HEK293T (cell line): ENCODE results near the gene ITPK1.

ENCODE experiments used
- CTCF ChIA-PET: fragments of 350-600 bp; formaldehyde crosslinking; extraction: SDS; loops from one replicate; lab custom pipeline; 2021; ENCODE audit warnings: antibody characterized with exemption, inconsistent platforms; lab: Yijun Ruan, JAX
- POLR2A ChIA-PET: fragments of 350-600 bp; formaldehyde crosslinking; extraction: SDS; loops from one replicate; lab custom pipeline; 2020; ENCODE audit warnings: antibody characterized with exemption, inconsistent platforms; lab: Yijun Ruan, JAX
- DNase-seq: peaks from one replicate; pipeline ENCODE4 v3.0.0; 2012; ENCODE audit warnings: mixed read lengths; ENCODE audit errors: extremely low spot score
- ARNT ChIP-seq: fragments of 450-650 bp; IDR thresholded peaks from 2 replicates; pipeline ENCODE4 v1.6.1; 2017; ENCODE audit warnings: mild to moderate bottlenecking
- BHLHE40 ChIP-seq: fragments of 450-650 bp; IDR thresholded peaks from 2 replicates; pipeline ENCODE4 v1.6.1; 2016; ENCODE audit warnings: mild to moderate bottlenecking, moderate library complexity, borderline replicate concordance
- CTBP1 ChIP-seq: fragments of 450-650 bp; IDR thresholded peaks from 2 replicates; pipeline ENCODE4 v1.6.1; 2016; ENCODE audit warnings: borderline replicate concordance
- ELF4 ChIP-seq: fragments of 450-650 bp; IDR thresholded peaks from 2 replicates; pipeline ENCODE4 v1.6.1; 2017; ENCODE audit warnings: antibody characterized with exemption
- FOXA1 ChIP-seq: fragments of 450-650 bp; IDR thresholded peaks from 2 replicates; pipeline ENCODE4 v1.6.1; 2016; ENCODE audit warnings: mild to moderate bottlenecking
- FOXK2 ChIP-seq: fragments of 450-650 bp; IDR thresholded peaks from 2 replicates; pipeline ENCODE4 v1.6.1; 2016; ENCODE audit warnings: mild to moderate bottlenecking
- FOXM1 ChIP-seq: fragments of 450-650 bp; IDR thresholded peaks from 2 replicates; pipeline ENCODE4 v1.6.1; 2017; ENCODE audit warnings: mild to moderate bottlenecking, borderline replicate concordance
- HDGF ChIP-seq: fragments of 450-650 bp; IDR thresholded peaks from 2 replicates; pipeline ENCODE4 v1.6.1; 2017; ENCODE audit warnings: antibody characterized with exemption, borderline replicate concordance
- L3MBTL2 ChIP-seq: fragments of 450-650 bp; conservative IDR thresholded peaks from 2 replicates; pipeline ENCODE4 v1.6.1; 2016; ENCODE audit warnings: mild to moderate bottlenecking
- LEF1 ChIP-seq: fragments of 450-650 bp; IDR thresholded peaks from 2 replicates; pipeline ENCODE4 v1.6.1; 2017; ENCODE audit warnings: mild to moderate bottlenecking, borderline replicate concordance
- NFRKB ChIP-seq: fragments of 450-650 bp; IDR thresholded peaks from 2 replicates; pipeline ENCODE4 v1.6.1; 2016; ENCODE audit warnings: mild to moderate bottlenecking, moderate library complexity
- SP1 ChIP-seq: fragments of 450-650 bp; IDR thresholded peaks from 2 replicates; pipeline ENCODE4 v1.6.1; 2017
- SUZ12 ChIP-seq: fragments of 450-650 bp; IDR thresholded peaks from 2 replicates; pipeline ENCODE4 v1.6.1; 2016; ENCODE audit warnings: mild to moderate bottlenecking
- TARDBP ChIP-seq: fragments of 450-650 bp; IDR thresholded peaks from 2 replicates; pipeline ENCODE4 v1.6.1; 2016
- ZNF384 ChIP-seq: fragments of 450-650 bp; IDR thresholded peaks from 2 replicates; pipeline ENCODE4 v1.6.1; 2016
- TF ChIP-seq, protein P1 (sequence below): fragments of 450-650 bp; IDR thresholded peaks from 2 replicates; pipeline ENCODE4 v1.6.1; 2016

The ITPK1 gene

DNA sequence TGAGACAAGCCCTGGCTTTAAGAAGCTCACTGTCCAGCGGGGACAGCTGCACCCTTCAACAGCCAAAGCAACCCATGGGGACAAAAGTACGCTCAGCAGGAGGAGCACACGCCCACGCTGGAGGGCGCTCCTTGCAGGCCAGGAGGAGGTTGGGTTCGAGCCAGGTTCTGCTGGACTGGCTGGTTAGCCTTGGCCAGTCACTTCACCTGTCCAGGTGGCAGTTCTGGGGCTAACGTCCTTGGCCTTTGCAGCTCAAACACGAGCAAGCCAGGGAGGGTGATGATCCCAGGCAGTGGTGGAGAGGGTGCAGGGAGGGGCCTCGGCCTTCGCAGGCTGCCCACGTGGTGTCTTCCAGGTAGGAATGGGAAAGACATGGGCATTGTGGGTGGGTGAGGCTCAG, 179.6 kb downstream of the ITPK1 start:
- TF ChIP-seq SUZ12 = no peak
- TF ChIP-seq ARNT = no peak
- TF ChIP-seq FOXK2 = no peak
- no peak for TF ChIP-seq BHLHE40
- TF ChIP-seq, protein P1, sequence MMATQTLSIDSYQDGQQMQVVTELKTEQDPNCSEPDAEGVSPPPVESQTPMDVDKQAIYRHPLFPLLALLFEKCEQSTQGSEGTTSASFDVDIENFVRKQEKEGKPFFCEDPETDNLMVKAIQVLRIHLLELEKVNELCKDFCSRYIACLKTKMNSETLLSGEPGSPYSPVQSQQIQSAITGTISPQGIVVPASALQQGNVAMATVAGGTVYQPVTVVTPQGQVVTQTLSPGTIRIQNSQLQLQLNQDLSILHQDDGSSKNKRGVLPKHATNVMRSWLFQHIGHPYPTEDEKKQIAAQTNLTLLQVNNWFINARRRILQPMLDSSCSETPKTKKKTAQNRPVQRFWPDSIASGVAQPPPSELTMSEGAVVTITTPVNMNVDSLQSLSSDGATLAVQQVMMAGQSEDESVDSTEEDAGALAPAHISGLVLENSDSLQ = no peak
- DNase-seq = no peak
- ChIA-PET POLR2A (no interaction called here), CTCF (no interaction called here)

DNA sequence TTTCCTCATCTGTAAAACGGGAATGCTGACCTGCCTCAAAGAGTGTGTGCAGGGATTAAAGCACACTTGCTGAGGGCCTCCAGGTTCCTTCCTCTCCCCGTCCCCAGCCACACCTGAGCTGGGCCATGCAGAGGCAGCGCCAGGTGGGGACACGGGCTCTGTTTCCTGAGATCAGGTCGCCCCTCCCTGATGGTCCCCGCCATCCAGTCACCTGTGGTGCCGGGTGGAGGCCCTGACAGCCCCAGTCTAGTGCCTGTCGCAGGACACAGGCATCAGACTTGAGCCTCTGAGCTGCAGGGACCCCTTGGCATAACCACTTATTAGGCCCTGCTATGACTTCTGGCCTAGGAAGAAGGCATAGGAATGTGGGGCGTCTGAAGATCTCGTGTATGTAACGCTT, 180.3 kb downstream of the ITPK1 start:
- no peak for DNase-seq
- ChIA-PET POLR2A (no interaction called here), CTCF (no interaction called here)
- TF ChIP-seq LEF1 (no peak), FOXM1 (no peak), NFRKB (no peak), BHLHE40 (no peak)

DNA sequence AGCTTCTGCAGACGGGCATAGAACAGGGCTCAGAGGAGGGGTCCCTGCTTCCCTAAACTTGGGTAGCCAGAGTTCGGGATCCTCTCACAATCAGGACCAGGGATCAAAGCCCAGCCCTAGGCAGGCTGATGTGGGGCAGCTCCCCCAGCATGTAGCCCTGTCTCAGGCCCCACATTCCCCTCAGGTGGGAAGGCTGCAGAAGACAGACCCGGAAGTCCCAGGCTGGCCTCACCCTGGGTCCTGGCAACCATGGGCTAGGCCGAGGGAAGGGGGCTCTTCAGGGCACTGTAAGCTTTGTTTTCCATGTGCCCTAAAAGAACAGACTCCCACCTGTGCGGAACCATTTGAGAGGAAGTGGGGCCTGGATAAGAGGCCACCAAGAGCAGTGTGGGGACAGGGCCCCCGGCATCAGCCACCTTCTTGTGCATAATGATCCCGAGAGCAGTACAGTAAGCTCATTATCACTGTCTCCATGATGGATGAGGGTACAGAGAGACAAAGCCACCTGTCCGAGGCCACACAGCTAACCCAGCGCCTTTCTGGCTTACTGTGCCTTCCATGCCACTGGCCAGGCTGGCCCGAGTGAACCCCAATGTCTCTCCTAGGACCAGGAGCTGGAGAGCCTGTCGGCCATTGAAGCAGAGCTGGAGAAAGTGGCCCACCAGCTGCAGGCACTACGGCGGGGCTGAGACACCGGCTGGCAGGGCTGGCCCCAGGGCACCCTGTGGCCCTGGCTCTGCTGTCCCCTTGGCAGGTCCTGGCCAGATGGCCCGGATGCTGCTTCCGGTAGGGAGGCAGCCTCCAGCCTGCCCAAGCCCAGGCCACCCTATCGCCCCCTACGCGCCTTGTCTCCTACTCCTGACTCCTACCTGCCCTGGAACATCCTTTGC, 181.3 kb downstream of the ITPK1 start:
- CTCF ChIA-PET = interaction anchor here (0.6 kb wide), 1 partner anchor 201 kb away, joined by 3 read pairs; no protein-coding TSS in a partner anchor
- POLR2A ChIA-PET = no interaction called here

DNA sequence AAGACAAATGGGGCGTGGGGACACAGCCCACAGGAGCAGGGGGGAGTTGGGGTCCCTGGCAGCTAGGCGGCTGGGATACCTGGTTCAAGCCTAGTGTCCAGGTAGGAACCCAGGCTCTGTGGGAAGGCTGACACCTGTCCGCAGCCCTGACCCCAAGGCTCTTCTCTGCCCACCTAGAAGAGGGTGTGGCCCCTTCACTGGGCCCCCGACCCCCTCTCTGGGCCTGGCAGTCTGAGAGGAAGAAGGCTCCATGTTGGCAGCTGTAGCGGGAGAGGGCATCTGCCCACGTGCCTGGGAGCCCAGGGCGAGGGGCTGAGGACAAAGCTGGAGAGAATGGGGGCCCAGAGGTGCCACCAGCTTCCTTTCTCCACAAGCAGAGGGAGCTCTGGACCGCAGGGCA, 182.2 kb downstream of the ITPK1 start:
- POLR2A ChIA-PET = no interaction called here
- CTCF ChIA-PET = no interaction called here
- no peak for DNase-seq
- TF ChIP-seq ZNF384 (no peak), LEF1 (no peak), CTBP1 (no peak), HDGF (no peak), SUZ12 (no peak), ELF4 (no peak), SP1 (no peak), BHLHE40 (no peak), L3MBTL2 (no peak), FOXA1 (no peak), FOXM1 (no peak), TARDBP (no peak), FOXK2 (no peak), ARNT (no peak), NFRKB (no peak)
- TF ChIP-seq, protein P1 = no peak

More for the DNA sequence above, 181.3 kb downstream of the ITPK1 start:
- DNase-seq = no peak
- TF ChIP-seq LEF1 (no peak), ELF4 (no peak), CTBP1 (no peak), NFRKB (no peak), ARNT (no peak), FOXA1 (no peak), BHLHE40 (no peak), SP1 (no peak), ZNF384 (no peak), HDGF (no peak), SUZ12 (no peak)
- TF ChIP-seq, protein P1 = no peak

DNA sequence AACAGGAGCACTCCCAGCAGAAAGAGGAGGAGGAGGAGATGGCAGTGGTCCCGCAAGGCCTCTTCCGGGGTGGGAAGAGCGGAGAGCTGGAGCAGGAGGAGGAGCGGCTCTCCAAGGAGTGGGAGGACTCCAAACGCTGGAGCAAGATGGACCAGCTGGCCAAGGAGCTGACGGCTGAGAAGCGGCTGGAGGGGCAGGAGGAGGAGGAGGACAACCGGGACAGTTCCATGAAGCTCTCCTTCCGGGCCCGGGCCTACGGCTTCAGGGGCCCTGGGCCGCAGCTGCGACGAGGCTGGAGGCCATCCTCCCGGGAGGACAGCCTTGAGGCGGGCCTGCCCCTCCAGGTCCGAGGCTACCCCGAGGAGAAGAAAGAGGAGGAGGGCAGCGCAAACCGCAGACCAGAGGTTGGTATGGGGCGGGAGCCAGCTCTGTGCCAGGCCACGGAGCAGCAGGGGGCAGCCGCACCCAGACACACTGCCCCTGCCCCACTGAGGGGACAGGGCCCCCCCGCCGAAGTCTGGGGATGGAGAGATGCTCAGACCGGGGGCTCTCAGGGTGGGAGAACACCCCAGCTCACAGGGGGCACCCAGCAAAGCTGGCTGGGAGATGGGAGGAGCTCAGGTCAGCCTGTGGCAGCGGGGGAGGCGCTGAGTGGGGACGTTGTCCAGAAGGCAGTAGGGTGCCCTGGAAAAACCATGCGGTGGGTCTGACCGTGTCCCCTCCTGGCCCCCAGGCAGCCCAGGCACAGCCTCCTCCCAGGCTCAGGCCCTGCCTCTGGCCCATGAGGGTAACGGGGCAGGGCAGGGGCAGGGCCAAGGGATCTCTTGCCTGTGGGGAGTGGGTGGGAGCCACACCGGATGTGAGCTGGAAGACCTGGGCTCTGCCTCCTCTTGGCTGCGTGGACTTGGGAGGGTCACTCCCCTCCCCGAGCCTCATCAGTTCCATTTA, 183.0 kb downstream of the ITPK1 start:
- TF ChIP-seq CTBP1 = no peak
- no peak for TF ChIP-seq ARNT
- no peak for TF ChIP-seq TARDBP
- POLR2A ChIA-PET = no interaction called here
- CTCF ChIA-PET = interaction anchor here (1.5 kb wide), 1 partner anchor 19 kb away, joined by 5 read pairs; no protein-coding TSS in a partner anchor
- no peak for DNase-seq

DNA sequence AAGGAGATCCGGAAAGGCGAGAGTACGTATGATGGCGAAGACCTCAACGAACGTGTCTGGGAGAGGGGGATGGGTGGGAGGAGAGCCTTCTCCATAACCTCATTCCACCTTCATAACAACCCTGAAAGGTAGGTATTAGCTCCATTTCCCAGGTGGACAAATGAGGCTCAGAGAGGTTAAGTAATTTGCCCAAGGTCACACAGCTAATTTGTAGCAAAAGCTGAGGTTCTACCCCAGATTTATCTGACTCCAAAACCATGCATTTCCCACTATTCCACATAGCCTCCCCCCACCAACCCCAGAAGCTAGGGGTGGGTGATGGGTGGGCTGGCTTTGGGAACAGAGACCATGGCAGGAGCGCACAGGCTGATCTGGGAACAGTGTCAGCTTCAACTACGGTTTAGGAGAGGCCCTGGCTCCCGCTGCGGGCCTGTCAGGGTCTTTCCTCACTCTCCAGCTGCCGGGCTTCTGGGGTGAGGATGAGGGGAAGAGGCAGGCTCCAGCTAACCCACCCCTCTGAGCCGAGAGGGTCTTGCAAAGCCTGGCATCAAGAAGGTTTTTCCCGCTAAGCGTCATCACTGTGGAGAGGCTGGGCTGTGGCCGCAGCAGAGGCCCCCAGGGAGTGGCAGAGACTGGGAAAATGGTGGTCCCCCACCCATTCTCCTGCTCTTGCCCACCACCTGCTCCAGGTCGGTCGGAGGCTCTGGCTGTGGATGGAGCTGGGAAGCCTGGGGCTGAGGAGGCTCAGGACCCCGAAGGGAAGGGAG, 183.9 kb downstream of the ITPK1 start:
- no peak for DNase-seq
- POLR2A ChIA-PET = no interaction called here
- TF ChIP-seq BHLHE40 (no peak), ARNT (no peak), FOXK2 (no peak), TARDBP (no peak), LEF1 (no peak), SP1 (no peak), NFRKB (no peak), FOXA1 (no peak), L3MBTL2 (no peak)
- CTCF ChIA-PET = interaction anchor here (1.5 kb wide), 1 partner anchor 19 kb away, joined by 5 read pairs; no protein-coding TSS in a partner anchor
